GM23248 (cell line): ENCODE measurements around the gene TELO2. TPM values are rescaled to one million over a fixed set of nuclear protein-coding genes. Genes with fewer than 3 reads are reported as not detected.

ENCODE experiments used
- DNase-seq: peaks from one replicate; pipeline ENCODE4 v3.0.0-alpha.2; 2015
- H2AFZ ChIP-seq: fragments of 200-600 bp; sonication (generic); 2 replicates; pipeline ENCODE4 v1.6.1; 2016; ENCODE audit warnings: antibody characterized with exemption
- H3F3A ChIP-seq: fragments of 200-600 bp; sonication (generic); 2 replicates; pipeline ENCODE4 v1.6.1; 2016; ENCODE audit warnings: mild to moderate bottlenecking, antibody characterized with exemption, mixed run types; ENCODE audit not compliant: insufficient read depth
- H3K27ac ChIP-seq: fragments of 200-600 bp; sonication (generic); 2 replicates; pipeline ENCODE4 v1.5.1; 2016; ENCODE audit warnings: mild to moderate bottlenecking
- H3K27me3 ChIP-seq: fragments of 200-600 bp; sonication (generic); replicated peaks from 2 replicates; pipeline ENCODE4 v1.6.1; 2016; ENCODE audit warnings: mild to moderate bottlenecking; ENCODE audit not compliant: insufficient read depth
- H3K36me3 ChIP-seq: fragments of 200-600 bp; sonication (generic); 2 replicates; pipeline ENCODE4 v1.6.1; 2016; ENCODE audit warnings: low read depth, mild to moderate bottlenecking
- H3K4me1 ChIP-seq: fragments of 200-600 bp; sonication (generic); 2 replicates; pipeline ENCODE4 v1.6.1; 2016; ENCODE audit warnings: mild to moderate bottlenecking; ENCODE audit not compliant: insufficient read depth
- H3K4me2 ChIP-seq: fragments of 200-600 bp; sonication (generic); one replicate; pipeline ENCODE4 v1.6.1; 2016; ENCODE audit warnings: mild to moderate bottlenecking; ENCODE audit not compliant: unreplicated experiment
- H3K4me3 ChIP-seq: fragments of 200-600 bp; sonication (generic); 2 replicates; pipeline ENCODE4 v1.5.1; 2016; ENCODE audit warnings: mild to moderate bottlenecking
- H3K79me2 ChIP-seq: fragments of 200-600 bp; sonication (generic); 2 replicates; pipeline ENCODE4 v1.6.1; 2016; ENCODE audit warnings: mild to moderate bottlenecking; ENCODE audit not compliant: insufficient read depth
- H3K9ac ChIP-seq: fragments of 200-600 bp; sonication (generic); 2 replicates; pipeline ENCODE4 v1.6.1; 2016; ENCODE audit warnings: mild to moderate bottlenecking
- H3K9me2 ChIP-seq: fragments of 200-600 bp; sonication (generic); 2 replicates; pipeline ENCODE4 v1.6.1; 2016; ENCODE audit warnings: mixed run types, mild to moderate bottlenecking, moderate library complexity; ENCODE audit not compliant: insufficient read depth
- H3K9me3 ChIP-seq: fragments of 200-600 bp; sonication (generic); one replicate; pipeline ENCODE4 v1.6.1; 2017; ENCODE audit warnings: low read depth
- H4K20me1 ChIP-seq: fragments of 200-600 bp; sonication (generic); 2 replicates; pipeline ENCODE4 v1.6.0; 2016; ENCODE audit not compliant: insufficient read depth
- EZH2 ChIP-seq: fragments of 200-600 bp; sonication (generic); IDR thresholded peaks from 2 replicates; pipeline ENCODE4 v1.6.1; 2018; ENCODE audit warnings: antibody characterized with exemption, mild to moderate bottlenecking; ENCODE audit not compliant: insufficient read depth, poor library complexity, severe bottlenecking
- EZH2phosphoT487 ChIP-seq: fragments of 200-600 bp; sonication (generic); IDR thresholded peaks from 2 replicates; pipeline ENCODE4 v1.6.1; 2018; ENCODE audit warnings: antibody characterized with exemption, moderate library complexity, mild to moderate bottlenecking, low read depth; ENCODE audit not compliant: insufficient read depth
- WGBS, 2 experiments: methylation state at CpG; one replicate each; pipeline ENCODE4 v1.1.6; 2015 to 2017; ENCODE audit warnings: low lambda C conversion rate in 2 of 2, low coverage in 1 of 2; ENCODE audit errors: missing lambda C conversion rate in 2 of 2; 5-methylcytosine and 5-hydroxymethylcytosine counted together
- in situ Hi-C: fragments of 300-500 bp; cut with MboI; formaldehyde crosslinking; loops from 2 replicates; pipeline ENCODE4 v1.15.0; 2020
- polyA plus RNA-seq: library from polyadenylated mRNA; unstranded; fragments of >200 nt; fragmentation: Nextera tagmentation; extraction: Ambion mirVana; gene quantifications from 2 replicates; pipeline ENCODE4 v1.2.1, GENCODE V29; 2016
- total RNA-seq: library from RNA; depleted of rRNA; stranded (reverse); fragments of >200 nt; shearing (Covaris generic); gene quantifications from 2 replicates; pipeline ENCODE4 v1.2.3, GENCODE V29; 2014

The TELO2 gene
- total and polyA plus RNA-seq, 2 experiments from 2014 or later, result 29.3 to 30.5 TPM

DNA sequence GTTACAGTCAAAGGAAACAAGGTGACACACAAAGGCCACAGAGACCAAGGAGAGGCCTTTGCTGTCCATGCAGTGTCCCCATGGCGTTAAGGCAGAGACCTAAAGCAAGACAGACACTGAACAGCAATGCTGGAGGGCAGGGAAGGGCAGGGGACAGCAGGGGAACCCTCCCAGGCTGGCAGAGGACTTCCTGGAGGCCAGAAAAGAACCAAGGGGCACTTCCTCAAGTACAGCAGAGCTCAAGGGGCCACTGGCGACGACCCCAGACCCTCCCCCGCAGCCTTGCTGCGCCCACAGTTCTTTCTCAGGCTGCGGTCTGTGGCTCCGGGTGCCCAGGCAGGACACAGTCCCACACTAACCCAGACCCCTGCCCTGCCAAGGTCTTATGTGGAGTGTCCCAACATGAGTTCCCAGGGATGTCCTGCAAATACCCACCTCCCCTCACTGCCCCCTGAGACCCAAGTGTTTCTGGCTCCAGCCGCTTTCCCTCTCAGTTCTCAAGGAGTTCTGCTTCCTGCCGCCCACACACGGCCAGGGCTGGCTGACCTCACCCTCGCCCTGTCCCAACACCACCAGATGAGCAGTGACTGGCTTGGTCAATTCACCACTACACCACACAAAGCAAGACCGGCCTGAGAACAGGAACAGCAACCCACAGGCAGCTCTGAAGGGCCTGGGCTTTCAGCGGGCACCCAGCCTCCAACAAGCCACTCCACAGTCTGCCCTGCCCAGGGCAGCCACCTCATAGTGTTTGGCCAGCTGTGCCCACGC lies 22.5 kb upstream of the TELO2 start:
- Histone ChIP-seq H3K36me3 (no peaks in the 10 kb centered on the region), H3K9ac (no peak overlapping the region; the same call in 1 of the 2 replicates), H3K27ac (peak overlapping the region; percentile 24; the same call in 1 of the 2 replicates), H3K4me3 (no peak overlapping the region), H4K20me1 (no peaks in the 10 kb centered on the region), H3K9me3 (no peaks in the 10 kb centered on the region), H3F3A (no peaks in the 10 kb centered on the region), H3K4me2 (no peak overlapping the region), H3K79me2 (peaks cover 78% of the 10 kb centered on the region), H2AFZ (no peak overlapping the region), H3K27me3 (no peaks in the 10 kb centered on the region), H3K9me2 (no peaks in the 10 kb centered on the region), H3K4me1 (peaks cover 19% of the 10 kb centered on the region)
- TF ChIP-seq EZH2phosphoT487 (no peak), EZH2 (no peak)
- WGBS, 2 experiments, result 73 to 87% methylated on average over 9 to 14 of the region's 14 CpGs
- in situ Hi-C loops, result no loop called here
- peak; percentile 64 for DNase-seq

DNA sequence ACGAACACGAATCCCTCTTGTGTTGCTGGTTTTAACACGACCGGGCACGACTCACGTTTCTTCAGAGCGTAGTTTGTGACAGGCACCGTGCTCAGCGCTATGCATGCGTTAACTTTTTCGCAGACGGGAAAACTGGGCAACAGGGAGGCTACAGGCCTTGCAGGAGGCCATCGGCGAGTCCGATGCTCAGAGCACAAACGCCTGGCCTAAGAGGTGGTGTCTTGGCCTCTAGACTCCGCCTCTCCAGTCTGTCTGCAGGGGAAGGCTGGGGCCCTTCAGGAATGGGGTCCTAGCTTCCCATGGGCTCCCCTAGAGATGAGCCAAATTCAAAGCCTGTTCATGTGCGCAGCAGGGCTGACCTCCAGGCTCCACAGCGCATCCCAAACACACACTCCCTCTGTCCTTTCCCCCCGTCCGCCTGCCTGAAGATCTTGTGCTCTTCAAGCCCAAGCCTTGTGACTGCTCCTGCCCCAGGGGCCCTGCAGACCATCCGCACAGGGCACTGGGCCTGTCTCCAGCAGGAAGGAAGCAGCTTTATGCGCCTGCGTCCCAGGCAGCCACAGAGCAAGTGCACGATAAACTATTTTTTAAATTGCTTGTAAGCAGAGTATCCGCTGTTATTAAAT lies 21.5 kb upstream of the TELO2 start:
- H3K9ac ChIP-seq, result no peak overlapping the region
- H2AFZ ChIP-seq, result no peak overlapping the region
- WGBS, 2 experiments, result 93 to 97% methylated on average over 26 of the region's 26 CpGs
- in situ Hi-C loops, result no loop called here
- no peaks in the 10 kb centered on the region for H4K20me1 ChIP-seq
- no peaks in the 10 kb centered on the region for H3K27me3 ChIP-seq
- H3K27ac ChIP-seq, result no peak overlapping the region
- no peaks in the 10 kb centered on the region for H3F3A ChIP-seq
- no peak for DNase-seq
- TF ChIP-seq EZH2 (no peak), EZH2phosphoT487 (no peak)
- H3K9me3 ChIP-seq, result no peaks in the 10 kb centered on the region
- peaks cover 78% of the 10 kb centered on the region for H3K79me2 ChIP-seq
- H3K4me3 ChIP-seq, result no peak overlapping the region
- H3K4me1 ChIP-seq, result peaks cover 19% of the 10 kb centered on the region
- no peaks in the 10 kb centered on the region for H3K36me3 ChIP-seq
- no peak overlapping the region for H3K4me2 ChIP-seq
- H3K9me2 ChIP-seq, result no peaks in the 10 kb centered on the region

DNA sequence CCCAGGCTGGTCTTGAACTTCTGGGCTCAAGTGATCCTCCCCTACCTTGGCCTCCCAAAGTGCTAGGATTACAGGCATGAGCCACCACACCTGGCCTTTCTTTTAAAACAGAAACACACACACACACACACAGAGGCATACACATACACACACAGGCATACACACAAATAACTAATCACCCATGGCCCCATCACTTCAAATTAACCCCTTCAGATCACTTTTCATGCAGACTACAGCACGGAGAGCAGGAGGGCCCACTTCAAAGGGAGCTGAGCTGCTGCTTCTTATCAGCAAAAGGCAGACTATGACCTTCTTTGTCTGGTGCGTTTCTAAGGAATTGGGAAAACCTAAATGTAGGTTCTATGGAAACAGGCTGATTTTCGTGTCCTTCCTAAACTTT lies 20.2 kb upstream of the TELO2 start:
- H3K9me3 ChIP-seq, result no peaks in the 10 kb centered on the region
- no peak overlapping the region for H3K4me3 ChIP-seq
- TF ChIP-seq EZH2phosphoT487 (no peak), EZH2 (no peak)
- H3K4me1 ChIP-seq, result peaks cover 19% of the 10 kb centered on the region
- H3K4me2 ChIP-seq, result no peak overlapping the region
- no peaks in the 10 kb centered on the region for H3K9me2 ChIP-seq
- H4K20me1 ChIP-seq, result no peaks in the 10 kb centered on the region
- no peaks in the 10 kb centered on the region for H3K27me3 ChIP-seq
- H3K9ac ChIP-seq, result no peak overlapping the region
- no peak overlapping the region for H3K27ac ChIP-seq
- H2AFZ ChIP-seq, result no peak overlapping the region
- peaks cover 68% of the 10 kb centered on the region for H3K79me2 ChIP-seq
- no peaks in the 10 kb centered on the region for H3F3A ChIP-seq
- H3K36me3 ChIP-seq, result no peaks in the 10 kb centered on the region
- in situ Hi-C loops, result no loop called here
- WGBS, 2 experiments, result 25 to 37% methylated on average over 3 of the region's 3 CpGs
- DNase-seq, result no peak

DNA sequence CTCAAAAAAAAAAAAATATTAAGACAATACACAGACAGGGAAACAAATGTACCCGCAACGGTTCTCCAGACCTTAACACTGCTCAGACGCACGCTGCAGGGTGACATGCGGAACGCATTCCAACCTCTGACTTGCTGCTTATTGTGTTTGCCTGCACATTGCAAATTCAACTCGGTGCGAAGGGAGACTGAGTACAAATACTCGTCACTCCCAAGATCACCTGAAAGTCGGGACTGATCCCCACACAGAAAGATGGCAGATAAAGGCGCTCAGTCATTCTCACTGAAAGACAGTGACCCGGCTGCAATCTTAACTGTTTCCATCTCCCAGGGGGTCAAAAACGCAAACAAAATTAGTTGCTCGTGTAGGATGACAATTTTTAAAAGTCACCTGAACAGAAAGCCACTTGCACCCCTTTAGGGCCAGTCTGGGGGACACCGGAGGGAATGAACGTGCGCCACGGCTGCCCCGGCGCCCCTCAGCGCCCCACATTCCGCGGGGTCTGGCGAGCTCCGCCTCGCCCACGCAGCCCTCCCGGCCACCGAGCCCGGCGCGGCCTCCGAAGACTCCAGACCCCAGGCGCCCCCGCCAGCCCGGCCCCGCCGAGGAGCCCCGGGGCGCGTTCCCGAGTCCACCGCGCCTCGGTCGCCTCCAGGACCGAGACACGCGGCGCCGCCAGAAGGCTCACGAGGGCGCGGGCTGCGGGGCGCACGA lies 18.9 kb upstream of the TELO2 start:
- Histone ChIP-seq H3K36me3 (no peaks in the 10 kb centered on the region), H3F3A (no peaks in the 10 kb centered on the region), H3K27ac (peak overlapping the region; percentile 50), H3K9ac (peak overlapping the region; percentile 93), H3K27me3 (no peaks in the 10 kb centered on the region), H4K20me1 (no peaks in the 10 kb centered on the region), H3K79me2 (peaks cover 55% of the 10 kb centered on the region), H3K9me3 (no peaks in the 10 kb centered on the region), H3K4me1 (peaks cover 19% of the 10 kb centered on the region), H3K4me2 (peak overlapping the region; percentile 80), H3K9me2 (no peaks in the 10 kb centered on the region), H2AFZ (peak overlapping the region; percentile 74), H3K4me3 (peak overlapping the region; percentile 84)
- 5 to 6% methylated on average over 40 to 48 of the region's 57 CpGs for WGBS, 2 experiments
- in situ Hi-C loops, result no loop called here
- TF ChIP-seq EZH2 (no peak), EZH2phosphoT487 (no peak)
- DNase-seq, result peak; percentile 55
